ENCODE measurements around the gene HS3ST6. TPM values are rescaled to one million over a fixed set of nuclear protein-coding genes. Genes with fewer than 3 reads are reported as not detected.

Gene HS3ST6
- total RNA-seq, 1 experiment from 2014 or later, result 1.0 TPM

- ATAC-seq, result no peak
These were observed 47.3 kb upstream of the HS3ST6 start for GRCh38 chr16:1965396-1966001.

More at GRCh38 chr16:1965396-1966001, 47.3 kb upstream of the HS3ST6 start:
- H3K4me3 Mint-ChIP-seq, result peak overlapping the region; percentile 94
- H3K36me3 Mint-ChIP-seq, result peaks cover 35% of the 10 kb centered on the region
- H3K27ac Mint-ChIP-seq, result peak overlapping the region; percentile 79
- ChIA-PET CTCF (interaction anchor here (0.7 to 1.0 kb wide), 5 partner anchors 15 to 42 kb away, joined by 3 to 12 read pairs (median 5); no protein-coding TSS in a partner anchor), POLR2A (interaction anchor here (0.5 to 2.3 kb wide), 19 partner anchors 10 to 545 kb away, joined by 3 to 20 read pairs (median 5); partner anchors contain the start of genes FAHD1, MAPK8IP3, MSRB1 and NOXO1)
- no peaks in the 10 kb centered on the region for H3K9me3 Mint-ChIP-seq
- no peaks in the 10 kb centered on the region for H3K27me3 Mint-ChIP-seq (ENCODE audit: low read depth)
- H3K4me1 Mint-ChIP-seq, result peaks cover 36% of the 10 kb centered on the region
- TF ChIP-seq JAZF1 (CRISPR knock-in tag; IDR thresholded peaks at IDR 0.05) (no peak), GTF2I (CRISPR knock-in tag; conservative IDR thresholded peaks at IDR 0.05) (no peak), TEAD4 (CRISPR knock-in tag; IDR thresholded peaks at IDR 0.05) (no peak), ZNF232 (CRISPR knock-in tag; IDR thresholded peaks at IDR 0.05) (no peak), AR (CRISPR knock-in tag; IDR thresholded peaks at IDR 0.05) (no peak), PREB (CRISPR knock-in tag; IDR thresholded peaks at IDR 0.05; ENCODE audit: borderline replicate concordance) (no peak), IRF1 (CRISPR knock-in tag; IDR thresholded peaks at IDR 0.05) (no peak), ZNF671 (CRISPR knock-in tag; IDR thresholded peaks at IDR 0.05) (no peak), ZNF532 (CRISPR knock-in tag; IDR thresholded peaks at IDR 0.05; ENCODE audit: borderline replicate concordance) (no peak), AFF4 (CRISPR knock-in tag; IDR thresholded peaks at IDR 0.05; ENCODE audit: borderline replicate concordance) (no peak), ATF1 (CRISPR knock-in tag; IDR thresholded peaks at IDR 0.05) (no peak), NFATC4 (CRISPR knock-in tag; IDR thresholded peaks at IDR 0.05) (no peak)
- no peak for DNase-seq (ENCODE audit: low spot score)

Data from WTC11 (cell line).